22Rv1 (cell line): ENCODE results near the gene PGM1.

Experiments used
- ZFX ChIP-seq: fragments of 450-650 bp; IDR thresholded peaks from 2 replicates; pipeline ENCODE4 v1.6.1; 2017; ENCODE audit warnings: antibody characterized with exemption, borderline replicate concordance
- TF ChIP-seq, protein P1 (sequence below): fragments of 450-650 bp; IDR thresholded peaks from 2 replicates; pipeline ENCODE4 v1.5.1; 2017; ENCODE audit warnings: mild to moderate bottlenecking

GRCh38 chr1:63662841-63663240 is 69.6 kb downstream of the PGM1 start:
- TF ChIP-seq, protein P1, sequence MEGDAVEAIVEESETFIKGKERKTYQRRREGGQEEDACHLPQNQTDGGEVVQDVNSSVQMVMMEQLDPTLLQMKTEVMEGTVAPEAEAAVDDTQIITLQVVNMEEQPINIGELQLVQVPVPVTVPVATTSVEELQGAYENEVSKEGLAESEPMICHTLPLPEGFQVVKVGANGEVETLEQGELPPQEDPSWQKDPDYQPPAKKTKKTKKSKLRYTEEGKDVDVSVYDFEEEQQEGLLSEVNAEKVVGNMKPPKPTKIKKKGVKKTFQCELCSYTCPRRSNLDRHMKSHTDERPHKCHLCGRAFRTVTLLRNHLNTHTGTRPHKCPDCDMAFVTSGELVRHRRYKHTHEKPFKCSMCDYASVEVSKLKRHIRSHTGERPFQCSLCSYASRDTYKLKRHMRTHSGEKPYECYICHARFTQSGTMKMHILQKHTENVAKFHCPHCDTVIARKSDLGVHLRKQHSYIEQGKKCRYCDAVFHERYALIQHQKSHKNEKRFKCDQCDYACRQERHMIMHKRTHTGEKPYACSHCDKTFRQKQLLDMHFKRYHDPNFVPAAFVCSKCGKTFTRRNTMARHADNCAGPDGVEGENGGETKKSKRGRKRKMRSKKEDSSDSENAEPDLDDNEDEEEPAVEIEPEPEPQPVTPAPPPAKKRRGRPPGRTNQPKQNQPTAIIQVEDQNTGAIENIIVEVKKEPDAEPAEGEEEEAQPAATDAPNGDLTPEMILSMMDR: no peak
- no peak for TF ChIP-seq ZFX
